HepG2 (cell line): ENCODE data around the gene FNDC3B. TPM values are rescaled to one million over a fixed set of nuclear protein-coding genes. Genes with fewer than 3 reads are reported as not detected.

ENCODE experiments used
- ATAC-seq: fragments of 200-7000 bp; cut with Tn5 transposase; 3 replicates; pipeline ENCODE4 v1.9.1; 2020; ENCODE audit warnings: mild to moderate bottlenecking, moderate library complexity
- BruUV-seq: library from RNA; stranded (reverse); fragments of 400-500 nt; replicated peaks from 2 replicates; lab custom pipeline; 2021; lab: Mats Ljungman, UMichigan
- CTCF ChIA-PET: fragments of 300-600 bp; formaldehyde crosslinking; extraction: SDS; loops from one replicate; lab custom pipeline; 2021; ENCODE audit warnings: low total read pairs, inconsistent platforms, low intra/inter-chr PET ratio; lab: Yijun Ruan, JAX
- POLR2A ChIA-PET: fragments of 350-600 bp; sonication (Branson Sonifier 250); formaldehyde crosslinking; loops from one replicate; lab custom pipeline; 2020; ENCODE audit warnings: antibody characterized with exemption, inconsistent platforms; lab: Yijun Ruan, JAX
- DNase-seq: peaks from one replicate; pipeline ENCODE4 v3.0.0-alpha.2; 2015; ENCODE audit warnings: low spot score
- FAIRE-seq: peaks from 3 replicates; lab custom pipeline; 2011; peaks lifted over from hg19 to GRCh38; lab: Jason Lieb, UNC
- H2AFZ ChIP-seq: one replicate; pipeline ENCODE4 v1.6.1; 2011; ENCODE audit warnings: low read length, inconsistent platforms
- H3K27ac ChIP-seq: fragments of 300-600 bp; 3 replicates; pipeline ENCODE4 v1.8.0; 2011; ENCODE audit warnings: mixed run types, mild to moderate bottlenecking, mixed read lengths, low read length, inconsistent platforms; ENCODE audit not compliant: insufficient read depth; ENCODE audit errors: extremely low read length
- H3K27me3 ChIP-seq, 2 experiments: fragments of 200-600 bp in 1 of 2; 2 replicates in 1 of 2; 3 replicates in 1 of 2; pipeline versions ENCODE4 v1.6.0 to v1.8.0; 2011; ENCODE audit warnings: low read length in 2 of 2, mild to moderate bottlenecking in 2 of 2, moderate library complexity in 2 of 2, inconsistent platforms in 1 of 2; ENCODE audit not compliant: insufficient read depth in 2 of 2, control insufficient read depth in 1 of 2
- H3K36me3 ChIP-seq, 2 experiments: fragments of 200-600 bp in 1 of 2; replicated peaks in 1 of 2; 2 replicates in 1 of 2; 3 replicates in 1 of 2; pipeline versions ENCODE4 v1.5.1 to v1.8.0; 2011; ENCODE audit warnings: low read length in 2 of 2, inconsistent platforms in 1 of 2; ENCODE audit not compliant: insufficient read depth in 2 of 2, control insufficient read depth in 1 of 2
- H3K4me1 ChIP-seq: 2 replicates; pipeline ENCODE4 v1.5.1; 2012; ENCODE audit warnings: low read length, inconsistent platforms; ENCODE audit not compliant: insufficient read depth
- H3K4me2 ChIP-seq: 2 replicates; pipeline ENCODE4 v1.6.0; 2011; ENCODE audit warnings: low read depth, low read length, inconsistent platforms
- H3K4me3 ChIP-seq, 3 experiments: fragments of 200-600 bp in 1 of 3; sonication (generic), shearing (Covaris generic) in 1 of 3; replicated peaks in 1 of 3; 2 replicates each; pipeline ENCODE4 v1.5.1; 2011 to 2016; ENCODE audit warnings: low read length in 3 of 3, inconsistent platforms in 2 of 3, low read depth in 2 of 3, mild to moderate bottlenecking in 2 of 3, control low read depth in 1 of 3, mixed read lengths in 1 of 3; ENCODE audit not compliant: insufficient read depth in 1 of 3
- H3K79me2 ChIP-seq: one replicate; pipeline ENCODE4 v1.6.1; 2011; ENCODE audit warnings: low read length, inconsistent platforms; ENCODE audit not compliant: insufficient read depth
- H3K9ac ChIP-seq: 2 replicates; pipeline ENCODE4 v1.6.0; 2011; ENCODE audit warnings: mild to moderate bottlenecking, low read depth, low read length, inconsistent platforms; ENCODE audit not compliant: insufficient read depth
- H3K9me3 ChIP-seq: 2 replicates; pipeline ENCODE4 v1.5.1; 2012; ENCODE audit warnings: mild to moderate bottlenecking, low read length
- H4K20me1 ChIP-seq: 2 replicates; pipeline ENCODE4 v1.6.0; 2011; ENCODE audit warnings: inconsistent platforms, mild to moderate bottlenecking, low read length, moderate library complexity; ENCODE audit not compliant: insufficient read depth
- ATF4 ChIP-seq, 2 experiments: fragments of 450-650 bp in 1 of 2; sonication (generic) in 1 of 2; formaldehyde crosslinking; IDR thresholded peaks; 2 replicates each; pipeline versions ENCODE4 v1.5.0 to v1.8.0; 2020 to 2022; ENCODE audit warnings: mild to moderate bottlenecking in 1 of 2, missing genetic modification reagents in 1 of 2
- DNMT1 ChIP-seq: sonication (generic); formaldehyde crosslinking; IDR thresholded peaks from 2 replicates; pipeline ENCODE4 v1.5.1; 2020; ENCODE audit warnings: mild to moderate bottlenecking, missing genetic modification reagents
- MEIS1 ChIP-seq: sonication (generic); formaldehyde crosslinking; IDR thresholded peaks from 2 replicates; pipeline ENCODE4 v1.9.0; 2021; ENCODE audit warnings: mild to moderate bottlenecking, missing genetic modification reagents, moderate library complexity, borderline replicate concordance
- POLR2AphosphoS2 ChIP-seq: IDR thresholded peaks from 2 replicates; pipeline ENCODE4 v1.6.1; 2011; ENCODE audit warnings: low read depth, low read length, improper control_type of control experiment
- PREB ChIP-seq: sonication (generic); formaldehyde crosslinking; IDR thresholded peaks from 2 replicates; pipeline ENCODE4 v1.4.0; 2020; ENCODE audit warnings: missing genetic modification reagents
- RBM22 ChIP-seq: fragments of 200-400 bp; formaldehyde crosslinking; optimal IDR thresholded peaks from 2 replicates; pipeline ENCODE3; 2017; ENCODE audit warnings: mild to moderate bottlenecking, low read length, moderate library complexity
- ZNF24 ChIP-seq: fragments of 450-650 bp; IDR thresholded peaks from 2 replicates; pipeline ENCODE4 v1.6.1; 2017; ENCODE audit warnings: antibody characterized with exemption, mild to moderate bottlenecking
- ZNF557 ChIP-seq: sonication (generic); formaldehyde crosslinking; IDR thresholded peaks from 2 replicates; pipeline ENCODE4 v1.4.0; 2020; ENCODE audit warnings: missing genetic modification reagents
- in situ Hi-C: cut with HindIII; loops from 2 replicates; pipeline ENCODE4 v1.10.0; 2017; ENCODE audit warnings: low pct_unique_long_range_greater_than_20kb; ENCODE audit not compliant: extremely low pct_ligation_motif_present
- intact Hi-C: fragments of 100-400 bp; cut with micrococcal nuclease; formaldehyde crosslinking; loops from one replicate; pipeline ENCODE4 v1.10.0; 2022; ENCODE audit not compliant: unreplicated experiment
- polyA plus RNA-seq, 8 experiments: library from polyadenylated mRNA; depleted of rRNA in 3 of 8; stranded (reverse) in 7 of 8; unstranded in 1 of 8; fragments of >200 nt; fragmentation: Illumina TruSeq in 4 of 8; extraction: Trizol in 4 of 8; gene quantifications; 2 replicates each; pipeline versions ENCODE4 v1.2.1 to v1.2.3, GENCODE V29; 2011 to 2016; ENCODE audit warnings: low read depth in 4 of 8, missing spikeins in 1 of 8, mixed read lengths in 1 of 8; ENCODE audit not compliant: insufficient read depth in 1 of 8
- total RNA-seq, 5 experiments: library from RNA; depleted of rRNA; stranded (reverse); fragments of >200 nt; fragmentation: Illumina TruSeq; extraction: Trizol; gene quantifications; 2 replicates each; pipeline ENCODE4 v1.2.3, GENCODE V29; 2016; ENCODE audit warnings: low read depth in 1 of 5

FNDC3B gene
- total and polyA plus RNA-seq, 2 of the 13 experiments (the other 11 are each of a cell fraction or from before 2014, with no cell fraction given) = 74.8 to 103 TPM

GRCh38 chr3:172235698-172236097, 196.3 kb downstream of the FNDC3B start:
- Histone ChIP-seq H3K4me3 (no peak overlapping the region), H3K79me2 (peaks cover 96% of the 10 kb centered on the region), H3K9me3 (0 out of 2 replicates have a peak, but pooled peaks cover 3% of the 10 kb centered on the region), H2AFZ (no peak overlapping the region), H3K4me1 (peaks cover 44% of the 10 kb centered on the region; the same call in 1 of the 2 replicates), H3K27me3 (no peaks in the 10 kb centered on the region), H3K9ac (no peak overlapping the region), H3K4me2 (no peak overlapping the region), H3K36me3 (peaks cover 18 to 66% of the 10 kb centered on the region in 2 experiments), H3K27ac (no peak overlapping the region), H4K20me1 (peaks cover 93% of the 10 kb centered on the region)
- FAIRE-seq = no peak
- no peak for DNase-seq
- in situ Hi-C loops = no loop called here
- ATAC-seq = peak; percentile 27
- intact Hi-C loops = no loop called here
- CTCF ChIA-PET = no interaction called here
- POLR2A ChIA-PET = no interaction called here
- BruUV-seq = no TSS peak
- no peak for TF ChIP-seq ATF4 (CRISPR knock-in tag; IDR thresholded peaks at IDR 0.05)
- TF ChIP-seq ZNF557 (CRISPR knock-in tag) = no peak
- TF ChIP-seq PREB = no peak
- no peak for TF ChIP-seq MEIS1 (CRISPR knock-in tag)
- peak; percentile 54; the same call in 1 of the 2 replicates for TF ChIP-seq POLR2AphosphoS2
- no peak for TF ChIP-seq DNMT1 (CRISPR knock-in tag)
- TF ChIP-seq ZNF24 = no peak
- peak; percentile 96 for TF ChIP-seq RBM22
- TF ChIP-seq, all 625 proteins: peak for 2
